ENCODE results near the gene PRDM16.

- no peak for TF ChIP-seq CTCF (IDR thresholded peaks at IDR 0.05)
- no peak for TF ChIP-seq EZH2 (IDR thresholded peaks at IDR 0.05; ENCODE audit: borderline replicate concordance, insufficient read depth, low read depth, low read length, poor library complexity, severe bottlenecking)
These were observed 86.9 kb downstream of the PRDM16 start for GRCh38 chr1:3155926-3156220.
